Erythroblast (primary cell): ENCODE results near the gene ABCF2.

ENCODE experiments used
- DNase-seq, 2 experiments: peaks; one replicate each; lab custom pipeline; 2025; lab: John Stamatoyannopoulos, UW
- GATA1 ChIP-seq: IDR thresholded peaks from 2 replicates; pipeline ENCODE4 v1.6.1; 2011; ENCODE audit warnings: low read depth, mild to moderate bottlenecking, control low read depth, low read length, moderate library complexity
- POLR2A ChIP-seq: IDR thresholded peaks from 2 replicates; pipeline ENCODE4 v1.6.1; 2011; ENCODE audit warnings: mild to moderate bottlenecking, low read length

Gene ABCF2

GRCh38 chr7:151210087-151210854, 16.7 kb downstream of the ABCF2 start, which contains the start of gene H2BK1:
H2BK1 (minus strand) TSS chr7:151210488; CDS start chr7:151210318, 170 bp downstream.
- no peak for DNase-seq
- TF ChIP-seq GATA1 (no peak), POLR2A (no peak)

DNA sequence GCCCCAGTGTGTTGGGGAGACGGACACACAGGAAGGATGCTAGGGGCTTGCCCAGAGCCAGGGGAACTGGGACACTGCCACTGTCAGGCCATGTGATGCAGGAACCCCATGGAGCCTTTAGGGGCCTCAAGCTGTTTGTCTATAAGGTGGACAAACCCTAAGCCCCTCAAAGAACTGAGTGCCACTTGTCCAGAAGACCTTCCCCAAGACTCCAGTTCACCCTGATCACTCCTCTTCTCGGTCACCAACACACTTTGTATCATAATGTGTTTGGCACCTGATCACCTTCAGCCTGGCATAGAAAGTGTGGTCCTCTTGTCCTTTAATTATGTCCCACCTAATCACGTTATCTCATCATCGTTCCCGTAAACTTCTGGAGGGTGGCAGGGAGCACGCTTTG, 17.4 kb downstream of the ABCF2 start:
- DNase-seq: no peak
- TF ChIP-seq POLR2A: no peak
- TF ChIP-seq GATA1: no peak

- no peak for DNase-seq
- TF ChIP-seq GATA1: no peak
- no peak for TF ChIP-seq POLR2A
Measured at GRCh38 chr7:151208253-151208862, 18.6 kb downstream of the ABCF2 start.

DNA sequence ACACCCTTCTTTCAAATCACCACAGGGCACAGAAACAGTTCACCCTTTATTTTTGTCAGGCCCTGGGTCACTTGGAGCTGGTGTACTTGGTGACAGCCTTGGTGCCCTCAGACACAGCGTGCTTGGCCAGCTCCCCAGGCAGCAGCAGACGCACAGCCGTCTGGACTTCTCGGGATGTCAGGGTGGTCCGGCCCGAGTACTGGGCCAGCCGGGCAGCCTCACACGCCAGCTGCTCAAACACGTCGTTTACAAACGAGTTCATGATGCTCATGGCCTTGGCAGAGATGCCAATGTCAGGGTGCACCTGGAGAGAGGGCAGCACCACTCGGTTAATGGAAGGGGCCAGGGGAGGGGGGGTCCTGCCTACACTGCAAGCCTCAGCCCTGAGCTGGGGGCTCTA, 19.2 kb downstream of the ABCF2 start:
- DNase-seq: no peak
- TF ChIP-seq POLR2A (no peak), GATA1 (no peak)

- DNase-seq: no peak
Measured at GRCh38 chr7:151207315-151207714, 19.7 kb downstream of the ABCF2 start.

DNA sequence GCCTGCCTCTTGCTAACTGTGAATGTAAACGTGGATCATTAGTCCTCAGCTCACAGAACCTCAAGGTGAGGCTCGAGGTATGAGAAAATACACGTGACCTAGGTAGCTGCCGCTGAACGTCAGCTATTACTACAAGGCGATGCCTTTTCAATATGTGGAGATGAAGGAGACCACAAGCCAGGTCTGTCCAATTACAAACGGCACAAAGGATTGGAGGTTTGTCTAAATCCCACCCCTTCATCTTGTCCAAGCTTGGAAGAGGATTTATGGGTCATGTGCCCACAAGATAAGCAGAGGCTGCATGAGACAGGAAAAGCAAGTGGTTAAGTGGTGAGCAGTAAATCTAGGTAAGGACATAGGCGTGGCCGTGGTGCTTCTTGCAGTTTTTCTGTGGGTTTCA, 20.1 kb downstream of the ABCF2 start:
- no peak for DNase-seq
- TF ChIP-seq GATA1: no peak
- TF ChIP-seq POLR2A: no peak

More at GRCh38 chr7:151207315-151207714, 19.7 kb downstream of the ABCF2 start:
- TF ChIP-seq POLR2A (no peak), GATA1 (no peak)

DNA sequence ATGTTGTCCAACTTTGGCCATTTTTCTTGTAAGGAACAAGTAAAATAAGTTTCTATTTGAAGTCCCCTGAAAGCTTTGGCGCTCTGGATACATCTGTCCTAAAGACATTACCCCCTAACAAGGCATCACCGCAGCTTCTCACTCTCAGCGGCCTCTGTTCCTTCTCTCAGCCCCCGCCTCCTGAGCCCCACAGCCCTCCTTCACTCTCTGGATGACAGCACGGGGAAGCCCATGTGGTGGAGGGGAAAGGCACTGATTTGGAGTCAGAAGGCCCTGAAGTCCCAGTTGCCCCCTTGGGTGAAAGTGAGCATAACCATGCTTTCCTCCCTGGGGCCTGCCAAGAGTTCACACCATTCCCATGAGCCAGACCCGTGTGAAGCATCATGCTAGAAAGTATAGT, 21.3 kb downstream of the ABCF2 start:
- DNase-seq: no peak
- TF ChIP-seq POLR2A (no peak), GATA1 (no peak)

- no peak for DNase-seq
- TF ChIP-seq POLR2A (no peak), GATA1 (no peak)
Measured at GRCh38 chr7:151204383-151205032, 22.5 kb downstream of the ABCF2 start.

GRCh38 chr7:151202836-151203235, 24.2 kb downstream of the ABCF2 start:
- no peak for DNase-seq

GRCh38 chr7:151201751-151202150, 25.3 kb downstream of the ABCF2 start:
- no peak for DNase-seq
- no peak for TF ChIP-seq POLR2A
- no peak for TF ChIP-seq GATA1

More at GRCh38 chr7:151202836-151203235, 24.2 kb downstream of the ABCF2 start:
- TF ChIP-seq GATA1 (no peak), POLR2A (no peak)

- DNase-seq: no peak
- TF ChIP-seq GATA1: no peak
- no peak for TF ChIP-seq POLR2A
Measured at GRCh38 chr7:151201344-151201743, 25.7 kb downstream of the ABCF2 start.

GRCh38 chr7:151198945-151199848, 27.8 kb downstream of the ABCF2 start:
- TF ChIP-seq POLR2A (no peak), GATA1 (no peak)

DNA sequence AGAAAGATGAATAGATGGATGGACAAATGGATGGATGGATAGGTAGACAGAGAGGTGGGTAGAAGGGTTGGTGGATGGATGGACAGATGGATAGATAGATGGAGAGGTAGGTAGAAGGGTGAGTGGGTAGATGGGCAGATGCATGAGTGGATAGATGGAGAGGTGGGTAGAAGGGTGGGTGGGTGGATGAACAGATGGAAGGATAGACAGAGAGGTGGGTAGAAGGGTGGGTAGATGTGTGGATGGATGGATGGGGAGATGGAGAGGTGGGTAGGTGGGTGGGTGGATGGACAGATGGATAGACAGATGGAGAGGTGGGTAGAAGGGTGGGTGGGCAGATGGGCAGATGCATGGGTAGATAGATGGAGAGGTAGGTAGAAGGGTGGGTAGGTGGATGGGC, 29.1 kb downstream of the ABCF2 start:
- no peak for TF ChIP-seq POLR2A
- no peak for TF ChIP-seq GATA1
- no peak for DNase-seq

More at GRCh38 chr7:151198945-151199848, 27.8 kb downstream of the ABCF2 start:
- DNase-seq: no peak
